SK-N-MC (cell line): Measurements from ENCODE around the gene MEIS3.

Experiments
- DNase-seq: peaks from one replicate; pipeline ENCODE4 v3.0.0-alpha.2; 2011; ENCODE audit warnings: low read depth, low spot score
- H3K27ac ChIP-seq: fragments of 200-600 bp; sonication (generic); 2 replicates; pipeline ENCODE4 v1.5.1; 2016; ENCODE audit warnings: mixed run types
- H3K36me3 ChIP-seq: fragments of 200-600 bp; sonication (generic); 2 replicates; pipeline ENCODE4 v1.6.1; 2017; ENCODE audit warnings: antibody characterized with exemption, low read length, mixed read lengths; ENCODE audit not compliant: insufficient read depth
- H3K4me3 ChIP-seq: fragments of 200-600 bp; sonication (generic); 2 replicates; pipeline ENCODE4 v1.5.1; 2016
- H3K9ac ChIP-seq: fragments of 200-600 bp; sonication (generic); 2 replicates; pipeline ENCODE4 v1.8.0; 2017; ENCODE audit warnings: mixed run types, mixed read lengths; ENCODE audit not compliant: insufficient read length
- H3K9me3 ChIP-seq: fragments of 200-600 bp; sonication (generic); 2 replicates; pipeline ENCODE4 v1.6.1; 2017; ENCODE audit warnings: low read depth, mild to moderate bottlenecking, antibody characterized with exemption, low read length, moderate library complexity, mixed read lengths
- EZH2 ChIP-seq: fragments of 200-600 bp; sonication (generic); IDR thresholded peaks from one replicate; pipeline ENCODE4 v1.6.1; 2017; ENCODE audit warnings: antibody characterized with exemption
- FOXP2 ChIP-seq: optimal IDR thresholded peaks from 2 replicates; pipeline ENCODE3; 2011; ENCODE audit warnings: mild to moderate bottlenecking, moderate library complexity; ENCODE audit not compliant: insufficient read depth; ENCODE audit errors: extremely low read length, control extremely low read depth
- POLR2AphosphoS5 ChIP-seq: IDR thresholded peaks from 2 replicates; pipeline ENCODE4 v1.6.1; 2012; ENCODE audit warnings: mild to moderate bottlenecking, low read depth, low read length, borderline replicate concordance

MEIS3 gene

DNA sequence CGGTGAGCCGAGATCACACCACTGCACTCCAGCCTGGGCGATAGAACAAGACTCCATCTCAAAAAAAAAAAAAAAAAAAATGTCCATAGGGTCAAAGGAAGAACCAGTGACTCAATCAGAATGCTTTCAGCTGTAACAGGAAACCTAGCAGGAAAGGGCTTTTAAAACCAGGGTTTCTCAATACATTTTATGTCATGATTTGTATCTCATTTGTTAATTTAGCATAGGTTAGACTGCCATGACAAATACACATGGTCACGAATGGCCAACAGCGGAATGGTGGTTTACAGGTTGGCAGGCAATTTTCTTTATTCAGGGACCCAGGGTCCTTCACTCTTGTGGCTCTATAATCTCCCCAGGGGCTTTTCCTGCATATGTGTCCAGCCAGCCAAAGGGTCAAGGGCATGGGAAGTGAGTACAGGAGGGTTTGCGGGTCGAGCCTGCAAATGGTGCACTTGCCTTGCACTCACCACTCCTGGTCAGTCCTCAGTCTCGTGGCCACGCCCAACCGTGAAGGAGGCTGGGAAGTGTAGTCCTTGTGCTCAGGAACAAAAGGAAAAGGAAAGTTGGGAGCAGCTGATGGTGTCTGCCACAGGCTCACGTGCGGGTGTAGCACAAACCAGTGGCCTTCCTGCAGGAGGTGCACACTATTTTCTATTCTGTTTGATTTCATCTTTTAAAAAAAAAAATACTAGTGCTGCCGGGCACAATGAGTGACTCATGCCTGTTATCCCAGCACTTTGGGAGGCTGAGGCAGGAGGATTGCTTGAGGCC lies 55.4 kb downstream of the MEIS3 start:
- no peak for DNase-seq
- Histone ChIP-seq H3K9ac (no peak overlapping the region), H3K36me3 (peaks cover 60% of the 10 kb centered on the region), H3K4me3 (no peak overlapping the region), H3K27ac (no peak overlapping the region), H3K9me3 (no peaks in the 10 kb centered on the region)
- no peak for TF ChIP-seq FOXP2
- no peak for TF ChIP-seq POLR2AphosphoS5
- TF ChIP-seq EZH2 = no peak

DNA sequence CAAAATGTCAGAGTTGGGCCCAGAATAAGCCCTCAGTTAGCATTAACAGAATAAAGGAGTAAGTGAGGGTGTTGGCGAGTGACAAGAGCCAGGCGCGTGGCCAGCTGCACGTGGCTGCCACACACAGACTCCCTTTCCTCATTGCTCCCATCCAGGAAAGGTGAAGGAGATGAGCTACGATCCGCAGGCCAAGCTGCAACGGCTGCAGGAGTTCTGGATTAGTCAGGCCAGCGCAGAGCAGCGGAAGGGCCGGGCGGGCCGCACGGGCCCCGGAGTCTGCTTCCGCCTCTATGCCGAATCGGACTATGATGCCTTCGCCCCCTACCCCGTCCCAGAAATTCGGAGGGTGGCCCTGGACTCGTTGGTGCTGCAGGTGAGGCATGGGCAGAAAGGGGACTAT lies 57.0 kb downstream of the MEIS3 start:
- Histone ChIP-seq H3K4me3 (no peak overlapping the region), H3K27ac (no peak overlapping the region), H3K36me3 (peaks cover 71% of the 10 kb centered on the region), H3K9ac (no peak overlapping the region), H3K9me3 (no peaks in the 10 kb centered on the region)
- TF ChIP-seq POLR2AphosphoS5 = no peak
- no peak for TF ChIP-seq FOXP2
- no peak for TF ChIP-seq EZH2
- no peak for DNase-seq

DNA sequence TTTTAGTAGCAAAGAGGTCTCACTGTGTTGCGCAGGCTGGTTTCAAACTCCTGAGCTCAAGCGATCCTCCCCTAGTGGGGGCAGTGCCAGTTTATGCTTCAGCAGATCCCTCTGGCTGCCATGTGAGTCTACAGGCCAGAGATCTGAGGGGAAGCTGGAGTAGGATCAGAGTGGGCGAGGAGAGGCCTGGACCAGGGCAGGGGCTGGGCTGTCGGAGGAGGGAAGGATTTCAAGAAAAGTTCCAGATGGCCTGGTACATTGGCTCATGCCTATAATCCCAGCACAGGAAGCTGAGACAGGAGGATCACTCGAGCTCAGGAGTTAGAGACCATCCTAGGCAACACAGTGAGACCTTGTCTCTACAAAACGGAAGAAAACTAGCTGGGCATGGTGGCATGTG lies 60.4 kb downstream of the MEIS3 start:
- H3K36me3 ChIP-seq = peaks cover 88% of the 10 kb centered on the region
- no peak overlapping the region for H3K9ac ChIP-seq
- TF ChIP-seq EZH2 (no peak), POLR2AphosphoS5 (no peak), FOXP2 (no peak)
- no peaks in the 10 kb centered on the region for H3K9me3 ChIP-seq
- no peak overlapping the region for H3K27ac ChIP-seq
- H3K4me3 ChIP-seq = no peak overlapping the region
- no peak for DNase-seq

DNA sequence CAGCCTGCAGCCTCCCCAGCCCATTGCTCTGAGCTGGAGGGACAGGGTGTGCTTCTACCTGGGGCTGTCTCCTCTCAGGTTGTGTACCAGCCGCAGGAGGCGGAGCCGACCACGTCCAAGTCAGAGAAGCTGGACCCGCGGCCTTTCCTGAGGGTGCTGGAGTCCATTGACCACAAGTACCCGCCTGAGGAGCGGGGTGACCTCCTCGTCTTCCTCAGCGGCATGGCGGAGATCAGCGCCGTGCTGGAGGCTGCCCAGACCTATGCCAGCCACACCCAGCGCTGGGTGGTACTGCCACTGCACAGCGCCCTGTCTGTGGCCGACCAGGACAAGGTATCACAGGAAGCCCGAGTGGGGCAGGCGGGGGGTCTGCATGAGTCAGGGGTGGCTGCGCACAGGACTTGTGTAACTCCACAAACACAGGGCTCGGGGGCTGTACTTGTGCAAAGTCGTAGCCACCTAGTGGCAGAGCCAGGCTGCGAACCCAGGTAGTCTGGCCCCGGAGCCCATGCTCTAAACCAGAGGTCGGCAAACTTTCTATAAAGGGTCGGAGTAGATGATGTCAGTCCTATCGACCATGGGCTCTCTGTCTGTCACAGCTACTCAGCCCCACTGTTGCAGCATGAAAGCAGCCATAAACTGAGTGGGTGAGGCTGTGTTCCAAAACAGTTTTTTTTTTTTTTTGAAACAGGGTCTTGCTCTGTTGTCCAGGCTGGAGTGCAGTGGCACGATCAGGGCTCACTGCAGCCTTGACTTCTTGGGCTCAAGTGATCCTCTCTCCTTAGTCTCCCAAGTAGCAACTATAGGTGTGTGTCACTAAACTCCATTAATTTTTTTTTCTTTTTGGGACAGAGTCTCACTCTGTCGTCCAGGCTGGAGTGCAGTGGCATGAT lies 61.3 kb downstream of the MEIS3 start:
- no peak overlapping the region for H3K9ac ChIP-seq
- TF ChIP-seq EZH2 = no peak
- H3K9me3 ChIP-seq = no peaks in the 10 kb centered on the region
- peaks cover 89% of the 10 kb centered on the region for H3K36me3 ChIP-seq
- H3K27ac ChIP-seq = no peak overlapping the region
- H3K4me3 ChIP-seq = no peak overlapping the region
- DNase-seq = no peak

- H3K9ac ChIP-seq = no peak overlapping the region
- TF ChIP-seq POLR2AphosphoS5 (no peak), EZH2 (no peak), FOXP2 (no peak)
- no peaks in the 10 kb centered on the region for H3K9me3 ChIP-seq
- peaks cover 95% of the 10 kb centered on the region for H3K36me3 ChIP-seq
- H3K4me3 ChIP-seq = no peak overlapping the region
- H3K27ac ChIP-seq = no peak overlapping the region
- no peak for DNase-seq
Observed at GRCh38 chr19:47356900-47357299, 62.4 kb downstream of the MEIS3 start.

GRCh38 chr19:47353307-47353712 lies 66.0 kb downstream of the MEIS3 start:
- Histone ChIP-seq H3K9ac (no peak overlapping the region), H3K27ac (no peak overlapping the region), H3K9me3 (no peaks in the 10 kb centered on the region), H3K4me3 (no peak overlapping the region), H3K36me3 (peaks cover 63% of the 10 kb centered on the region)
- no peak for TF ChIP-seq FOXP2
- TF ChIP-seq EZH2 = no peak
- no peak for TF ChIP-seq POLR2AphosphoS5
- no peak for DNase-seq
